DMS153 (cell line): ENCODE results near the gene RPLP2.
A peak's percentile ranks its signal among the peaks of the same experiment; 100 is the strongest.

Source experiments
- DNase-seq: peaks from one replicate; lab custom pipeline; 2025; lab: John Stamatoyannopoulos, UW

The RPLP2 gene

GRCh38 chr11:791658-792534 lies 17.9 kb upstream of the RPLP2 start:
- no peak for DNase-seq

- DNase-seq: no peak
Measured at GRCh38 chr11:792535-792821, 17.3 kb upstream of the RPLP2 start.

- no peak for DNase-seq
Measured at GRCh38 chr11:792873-793272, 16.9 kb upstream of the RPLP2 start.

- DNase-seq: no peak
Measured at GRCh38 chr11:793556-793955, 16.2 kb upstream of the RPLP2 start.

- no peak for DNase-seq
Measured at GRCh38 chr11:794013-794765, 15.6 kb upstream of the RPLP2 start.

GRCh38 chr11:794766-795633 lies 14.8 kb upstream of the RPLP2 start:
- DNase-seq: no peak

GRCh38 chr11:795634-796564 lies 13.9 kb upstream of the RPLP2 start:
- DNase-seq: peak; percentile 49

GRCh38 chr11:796565-797295 lies 13.0 kb upstream of the RPLP2 start:
- DNase-seq: no peak

- peak; percentile 28 for DNase-seq
Measured at GRCh38 chr11:797296-798092, 12.3 kb upstream of the RPLP2 start.

GRCh38 chr11:798093-798713 lies 11.6 kb upstream of the RPLP2 start, which contains the start of gene SLC25A22:
SLC25A22 (minus strand) TSS chr11:798281; CDS start chr11:795006, 3,275 bp downstream.
- DNase-seq: peak; percentile 47

GRCh38 chr11:799641-800316 lies 10.0 kb upstream of the RPLP2 start:
- no peak for DNase-seq

- DNase-seq: no peak
Measured at GRCh38 chr11:800473-800872, 9.3 kb upstream of the RPLP2 start.

- no peak for DNase-seq
Measured at GRCh38 chr11:801097-801780, 8.5 kb upstream of the RPLP2 start.

GRCh38 chr11:802018-802617 lies 7.6 kb upstream of the RPLP2 start:
- no peak for DNase-seq

GRCh38 chr11:802693-803466 lies 6.9 kb upstream of the RPLP2 start:
- no peak for DNase-seq

- no peak for DNase-seq
Measured at GRCh38 chr11:803467-803742, 6.4 kb upstream of the RPLP2 start.
